Naive thymus-derived CD8-positive, alpha-beta T cell (primary cell): ENCODE data around the gene IFNGR2. TPM values are rescaled to one million over a fixed set of nuclear protein-coding genes. Genes with fewer than 3 reads are reported as not detected.

Experiments
- ATAC-seq, 2 donors: fragments of 150-1000 bp; cut with Tn5 transposase in 1 of 2; sonication (Bioruptor Pico), chemical (Tn5 transposase) in 1 of 2; 1 replicate in 1 of 2; 2 replicates in 1 of 2; pipeline ENCODE4 v1.10.0; 2021; ENCODE audit warnings: mild to moderate bottlenecking in 2 of 2, moderate library complexity in 2 of 2
- POLR2A ChIA-PET: fragments of 350-600 bp; sonication (Branson Sonifier 250); formaldehyde crosslinking; loops from one replicate; lab custom pipeline; 2021; ENCODE audit warnings: antibody characterized with exemption; lab: Charles Lee
- DNase-seq, 10 donors: peaks; one replicate each; pipeline versions ENCODE4 v3.0.0 to v3.0.0-alpha.2; 2020 to 2022
- H3K27ac Mint-ChIP-seq, 10 donors: one replicate each; pipeline ENCODE4 v1.8.0; 2020 to 2022; ENCODE audit warnings: mild to moderate bottlenecking in 10 of 10, mixed read lengths in 10 of 10, moderate library complexity in 4 of 10, inconsistent platforms in 1 of 10
- H3K27me3 Mint-ChIP-seq, 5 donors: one replicate each; pipeline ENCODE4 v1.8.0; 2021 to 2022; ENCODE audit warnings: mixed read lengths in 5 of 5
- H3K36me3 Mint-ChIP-seq, 3 donors: one replicate each; pipeline ENCODE4 v1.8.0; 2020 to 2022; ENCODE audit warnings: mixed read lengths in 3 of 3, mild to moderate bottlenecking in 2 of 3, inconsistent platforms in 1 of 3
- H3K4me1 Mint-ChIP-seq, 4 donors: one replicate each; pipeline ENCODE4 v1.8.0; 2021 to 2022; ENCODE audit warnings: mixed read lengths in 4 of 4
- H3K4me3 Mint-ChIP-seq, 10 donors: one replicate each; pipeline ENCODE4 v1.8.0; 2020 to 2022; ENCODE audit warnings: mild to moderate bottlenecking in 10 of 10, mixed read lengths in 10 of 10, moderate library complexity in 6 of 10, inconsistent platforms in 1 of 10
- H3K9me3 Mint-ChIP-seq, 9 donors: one replicate each; pipeline ENCODE4 v1.8.0; 2020 to 2022; ENCODE audit warnings: mixed read lengths in 9 of 9, mild to moderate bottlenecking in 3 of 9, inconsistent platforms in 1 of 9, moderate library complexity in 1 of 9
- polyA plus RNA-seq, 3 donors: library from polyadenylated mRNA; unstranded; fragments of 300-500 nt; fragmentation: Illumina TruSeq; gene quantifications; one replicate each; pipeline ENCODE4 v1.2.3, GENCODE V29; 2021
- total RNA-seq, 8 experiments: library from RNA in 2 of 8; stranded (reverse) in 2 of 8; gene quantifications; one replicate each; pipeline ENCODE4 v1.2.3 and lab custom pipeline; 2021 to 2026

IFNGR2 gene
- total and polyA plus RNA-seq, 5 experiments from 2014 or later, result 11.3 to 30.9 (median 24.4) TPM

DNA sequence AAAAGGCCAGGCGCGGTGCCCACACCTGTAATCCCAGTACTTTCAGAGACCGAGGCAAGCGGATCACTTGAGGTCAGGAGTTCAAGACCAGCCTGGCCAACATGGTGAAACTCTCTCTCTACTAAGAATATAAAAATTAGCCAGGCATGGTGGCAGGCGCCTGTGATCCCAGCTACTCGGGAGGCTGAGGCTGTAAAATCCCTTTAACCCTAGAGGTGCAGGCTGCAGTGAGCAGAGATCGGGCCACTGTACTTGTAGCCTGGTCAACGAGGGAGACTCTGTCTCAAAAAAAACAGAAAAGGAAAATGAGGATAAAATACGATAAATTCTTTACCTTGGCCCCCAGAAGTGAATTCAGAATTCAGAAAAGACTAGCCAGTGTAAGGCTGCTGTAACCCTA is 75.0 kb downstream of the IFNGR2 start:
- H3K4me1 Mint-ChIP-seq, result peaks cover 16 to 38% (median 30%) of the 10 kb centered on the region in 4 donors
- H3K4me3 Mint-ChIP-seq, result peak overlapping the region; percentile 81 to 96 (median 92)
- DNase-seq (no peak), ATAC-seq (no peak)
- H3K36me3 Mint-ChIP-seq, result peaks cover 0 to 3% (median 2%) of the 10 kb centered on the region in 3 donors
- POLR2A ChIA-PET, result interaction anchor here (1.0 kb wide), 1 partner anchor 33 kb away, joined by 3 read pairs; no protein-coding TSS in a partner anchor
- no peaks in the 10 kb centered on the region for H3K27me3 Mint-ChIP-seq
- H3K27ac Mint-ChIP-seq, result peak overlapping the region; percentile 65 to 97 (median 94)
- H3K9me3 Mint-ChIP-seq, result no peaks in the 10 kb centered on the region

DNA sequence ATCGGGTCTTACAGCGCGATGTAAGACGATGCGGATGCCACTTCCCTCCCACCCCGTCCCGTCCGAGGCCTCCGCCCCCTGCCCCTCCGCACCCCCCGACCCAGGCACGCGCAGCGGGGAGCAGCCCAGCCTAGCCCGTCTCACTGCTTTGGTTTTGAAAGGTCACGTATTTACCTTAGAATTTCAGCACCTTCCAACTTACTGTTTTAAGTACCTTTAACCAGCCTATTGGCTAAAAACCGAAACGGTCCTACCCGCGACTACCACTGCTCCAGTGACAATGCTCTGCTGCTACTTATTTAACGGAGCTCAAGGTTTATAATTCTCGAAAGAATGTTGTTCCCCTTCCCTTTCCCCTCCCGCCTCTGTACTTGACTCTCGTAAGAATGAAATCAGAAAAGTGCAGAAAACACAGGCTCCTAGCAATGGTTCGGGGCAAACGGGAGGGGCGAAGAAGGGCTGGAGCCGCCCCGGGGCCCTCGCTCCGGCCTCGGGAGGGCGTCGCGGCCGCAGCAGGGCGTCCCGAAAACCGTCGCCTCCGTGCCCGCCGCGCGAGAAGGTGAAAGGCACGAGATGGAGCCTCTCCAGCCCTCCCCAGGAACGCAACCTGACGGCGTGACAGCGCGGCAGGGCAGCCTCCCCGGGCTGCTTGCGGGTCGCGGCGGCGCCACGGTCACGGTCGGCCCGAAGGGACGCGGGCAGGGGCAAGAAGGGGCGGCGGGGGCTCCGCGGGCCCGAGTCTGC is 75.9 kb downstream of the IFNGR2 start:
- H3K4me3 Mint-ChIP-seq, result peak overlapping the region; percentile 81 to 96 (median 92)

DNA sequence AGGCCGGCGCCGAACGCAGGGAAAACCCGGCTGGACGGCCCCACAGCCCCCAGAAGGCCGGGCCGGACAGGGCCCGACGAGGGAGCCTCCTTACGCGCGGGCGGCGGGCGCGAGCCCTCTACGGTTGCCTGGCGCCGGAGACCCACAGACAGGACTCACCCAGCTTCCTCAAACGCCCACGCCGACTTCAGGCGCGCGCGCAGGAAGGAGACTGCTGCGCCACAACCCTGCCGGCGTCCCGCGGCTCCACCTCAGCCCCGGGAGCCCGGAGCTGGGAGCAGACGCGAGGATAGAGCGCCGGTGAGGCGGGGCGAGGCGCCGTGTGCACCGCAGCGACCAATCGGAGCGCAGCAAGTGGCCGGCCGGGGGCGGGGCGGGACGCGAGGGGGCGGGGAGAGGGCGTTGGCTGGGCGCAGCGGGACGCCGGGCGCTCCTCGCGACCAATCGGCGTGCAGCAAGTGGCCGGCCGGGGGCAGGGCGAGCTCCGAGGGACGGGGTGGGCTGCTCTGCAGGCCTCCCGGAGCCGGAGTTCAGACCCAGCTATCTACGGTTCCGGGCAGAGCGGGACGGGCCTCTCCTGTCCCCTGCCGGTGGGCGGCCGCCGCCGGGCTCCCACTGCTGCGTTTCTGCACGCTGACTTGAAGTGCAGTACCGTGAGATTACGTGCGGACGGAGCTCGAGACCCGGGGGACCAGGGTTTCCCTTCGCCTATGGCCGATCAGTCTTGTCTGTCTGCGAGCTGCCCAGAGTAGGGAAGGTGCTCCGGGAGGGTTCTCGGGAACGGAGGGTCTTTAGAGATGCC is 76.7 kb downstream of the IFNGR2 start, which contains the start of gene TMEM50B:
Gene TMEM50B, minus strand, starts transcription at position 296 of the 802 bp plus-strand sequence. CDS start 11,089 bp downstream, outside the sequence.
- POLR2A ChIA-PET, result interaction anchor here (0.6 to 4.1 kb wide), 28 partner anchors 10 to 747 kb away, joined by 3 to 112 read pairs (median 4); partner anchors contain the start of genes CRYZL1, DNAJC28, DONSON and GART
- ATAC-seq (peak; percentile 87 to 88), DNase-seq (peak; percentile 89 to 98 (median 94))
- H3K4me1 Mint-ChIP-seq, result peaks cover 11 to 32% (median 24%) of the 10 kb centered on the region in 4 donors
- H3K9me3 Mint-ChIP-seq, result no peaks in the 10 kb centered on the region
- H3K27ac Mint-ChIP-seq, result peak within 1 kb of the TSS; percentile 65 to 98 (median 96)
- no peaks in the 10 kb centered on the region for H3K27me3 Mint-ChIP-seq
- peaks cover 0 to 2% (median 0%) of the 10 kb centered on the region in 3 donors for H3K36me3 Mint-ChIP-seq
- H3K4me3 Mint-ChIP-seq, result peak within 1 kb of the TSS; percentile 81 to 97 (median 94)

More for the DNA sequence above, 75.9 kb downstream of the IFNGR2 start:
- Mint-ChIP-seq H3K27me3 (no peaks in the 10 kb centered on the region), H3K36me3 (peaks cover 0 to 2% (median 0%) of the 10 kb centered on the region in 3 donors), H3K4me1 (peaks cover 11 to 32% (median 24%) of the 10 kb centered on the region in 4 donors), H3K27ac (peak overlapping the region; percentile 65 to 97 (median 94)), H3K9me3 (no peaks in the 10 kb centered on the region)
- peak in 9 of 10 donors; percentile 24 to 77 (median 45) for DNase-seq
- POLR2A ChIA-PET, result interaction anchor here (0.6 to 4.1 kb wide), 18 partner anchors 11 to 707 kb away, joined by 3 to 112 read pairs (median 4); partner anchors contain the start of genes CRYZL1, DNAJC28, DONSON and GART
- peak; percentile 15 to 28 for ATAC-seq

DNA sequence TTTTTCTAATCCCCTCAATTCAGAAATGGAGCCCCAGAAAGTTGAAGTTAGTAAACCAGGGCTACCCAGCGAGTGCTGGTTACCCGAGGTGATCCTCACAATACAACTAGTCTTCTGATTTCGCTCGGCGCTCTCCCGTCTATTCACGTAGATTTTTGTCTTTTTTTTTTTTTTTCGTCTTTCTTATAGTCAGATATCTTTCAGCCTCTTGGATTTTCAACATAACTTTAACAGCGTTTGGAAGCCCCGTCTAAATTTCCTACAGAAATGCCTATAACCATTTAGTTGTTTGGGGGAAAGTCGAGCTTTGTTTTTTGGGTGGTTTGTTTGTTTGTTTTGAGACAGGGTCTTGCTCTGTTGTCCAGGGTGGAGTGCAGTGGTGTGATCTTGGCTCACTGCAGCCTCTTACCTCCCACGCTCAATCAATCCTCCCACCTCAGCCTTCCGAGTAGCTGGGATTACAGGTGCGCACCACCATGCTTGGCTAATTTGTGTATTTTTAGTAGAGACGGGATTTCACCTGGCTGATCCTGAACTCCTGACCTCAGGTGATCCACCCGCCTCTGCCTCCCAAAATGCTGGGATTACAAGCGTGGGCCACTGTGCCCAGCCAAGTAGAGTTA is 77.4 kb downstream of the IFNGR2 start:
- Mint-ChIP-seq H3K9me3 (no peaks in the 10 kb centered on the region), H3K27me3 (no peaks in the 10 kb centered on the region), H3K36me3 (peaks cover 0 to 2% (median 0%) of the 10 kb centered on the region in 3 donors), H3K4me1 (peaks cover 11 to 32% (median 24%) of the 10 kb centered on the region in 4 donors), H3K4me3 (peak overlapping the region; percentile 81 to 97 (median 94)), H3K27ac (peak overlapping the region; percentile 40 to 98 (median 96))
- peak in 1 of 10 donors; percentile 8 for DNase-seq
- peak in 1 of 2 donors; percentile 1 for ATAC-seq
- POLR2A ChIA-PET, result interaction anchor here (0.7 to 4.1 kb wide), 25 partner anchors 10 to 752 kb away, joined by 3 to 112 read pairs (median 5); partner anchors contain the start of genes DNAJC28, DONSON, GART and IFNAR1

DNA sequence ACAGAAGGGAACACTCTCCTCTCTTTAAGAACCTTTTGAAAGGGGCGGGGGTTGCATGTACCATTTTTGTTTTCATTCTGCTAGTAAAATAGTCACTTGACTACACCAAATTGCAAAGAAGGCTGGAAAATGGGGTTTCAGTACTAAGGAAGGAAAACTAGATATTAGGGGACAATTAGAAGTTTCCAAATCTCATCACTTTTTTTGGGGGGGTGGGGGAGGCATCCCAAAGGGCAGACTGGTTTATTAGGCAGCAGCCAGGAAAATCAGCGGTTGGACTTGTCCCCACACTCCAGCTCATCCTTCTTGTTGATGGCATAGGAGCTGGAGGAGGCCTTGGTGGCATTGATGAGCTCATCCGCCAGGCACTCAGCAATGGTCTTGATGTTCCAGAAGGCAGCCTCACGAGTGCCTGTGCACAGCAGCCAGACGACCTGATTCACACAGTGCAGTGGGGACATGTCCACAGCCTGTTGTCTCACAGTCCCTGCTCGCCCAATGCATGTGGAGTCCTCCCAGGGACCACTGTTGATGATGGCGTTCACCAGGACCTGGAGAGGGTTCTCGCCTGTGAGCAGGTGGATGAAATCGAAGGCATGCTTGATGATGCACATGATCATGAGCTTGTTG is 78.2 kb downstream of the IFNGR2 start:
- no peak for ATAC-seq
- H3K27ac Mint-ChIP-seq, result peak overlapping the region in 5 of 10 donors; percentile 15 to 98 (median 96)

More for the DNA sequence above, 78.2 kb downstream of the IFNGR2 start:
- Mint-ChIP-seq H3K4me3 (peak overlapping the region in 8 of 10 donors; percentile 81 to 97 (median 93)), H3K9me3 (no peaks in the 10 kb centered on the region), H3K4me1 (peaks cover 11 to 32% (median 21%) of the 10 kb centered on the region in 4 donors), H3K27me3 (no peaks in the 10 kb centered on the region), H3K36me3 (peaks cover 0 to 2% (median 0%) of the 10 kb centered on the region in 3 donors)
- DNase-seq, result no peak
- POLR2A ChIA-PET, result interaction anchor here (0.9 to 4.1 kb wide), 7 partner anchors 9 to 753 kb away, joined by 3 to 112 read pairs (median 6); partner anchors contain the start of genes DNAJC28, GART and SON

Other genes with a start within 250 kb of the IFNGR2 start
- gene IFNAR2, start 173.5 kb upstream of the IFNGR2 start, total RNA-seq, result 10 to 100 TPM; 59.7 to 66.4 TPM
- gene IFNAR2, start 173.5 kb upstream of the IFNGR2 start, polyA plus RNA-seq, result 10 to 100 TPM; 53.9 to 72.9 (median 63.3) TPM
- 10 to 100 TPM; 29.4 to 33.2 TPM for gene IL10RB, start 137.0 kb upstream of the IFNGR2 start, total RNA-seq
- 10 to 100 TPM; 44.6 to 50.6 (median 50.5) TPM for gene IL10RB, start 137.0 kb upstream of the IFNGR2 start, polyA plus RNA-seq
- gene IFNAR1, start 78.4 kb upstream of the IFNGR2 start, total RNA-seq, result 10 to 100 TPM; 50.1 to 53.7 TPM
- gene IFNAR1, start 78.4 kb upstream of the IFNGR2 start, polyA plus RNA-seq, result 10 to 100 TPM; 48.7 to 69.0 (median 51.8) TPM
- gene TMEM50B, start 76.6 kb downstream of the IFNGR2 start, total RNA-seq, result 100 to 1,000 TPM; 149 to 160 TPM
- gene TMEM50B, start 76.6 kb downstream of the IFNGR2 start, polyA plus RNA-seq, result 10 to 100 TPM; 42.3 to 47.9 (median 45.4) TPM
- 1 to 10 TPM; 1.6 to 2.1 TPM for gene DNAJC28, start 88.3 kb downstream of the IFNGR2 start, total RNA-seq
- gene DNAJC28, start 88.3 kb downstream of the IFNGR2 start, polyA plus RNA-seq, result 1 to 10 TPM in 1 of 3 donors, under 1 TPM in 2; 0.89 to 1.8 (median 0.94) TPM
- 10 to 100 TPM; 91.6 to 91.8 TPM for gene GART, start 138.7 kb downstream of the IFNGR2 start, total RNA-seq
- gene GART, start 138.7 kb downstream of the IFNGR2 start, polyA plus RNA-seq, result 10 to 100 TPM; 40.2 to 54.4 (median 43.8) TPM
- gene SON, start 139.6 kb downstream of the IFNGR2 start, total RNA-seq, result 100 to 1,000 TPM; 493 to 510 TPM
- 100 to 1,000 TPM; 412 to 602 (median 573) TPM for gene SON, start 139.6 kb downstream of the IFNGR2 start, polyA plus RNA-seq
- 10 to 100 TPM; 10.0 to 10.3 TPM for gene DONSON, start 185.3 kb downstream of the IFNGR2 start, total RNA-seq
- gene DONSON, start 185.3 kb downstream of the IFNGR2 start, polyA plus RNA-seq, result 1 to 10 TPM; 1.9 to 4.7 (median 2.2) TPM
- 10 to 100 TPM; 64.4 to 71.4 TPM for gene CRYZL1, start 238.3 kb downstream of the IFNGR2 start, total RNA-seq
- gene CRYZL1, start 238.3 kb downstream of the IFNGR2 start, polyA plus RNA-seq, result 10 to 100 TPM; 26.3 to 29.2 (median 27.4) TPM
- 1 to 10 TPM; 3.1 to 4.3 TPM for gene ITSN1, start 239.1 kb downstream of the IFNGR2 start, total RNA-seq
- under 1 TPM; 0.15 to 0.88 (median 0.40) TPM for gene ITSN1, start 239.1 kb downstream of the IFNGR2 start, polyA plus RNA-seq